ENCODE results near the gene RPL6.
A peak's percentile ranks its signal among the peaks of the same experiment; 100 is the strongest.
"Not testable (repeated sequence)": the region's sequence is repeated elsewhere in the genome, so short reads cannot be mapped to it uniquely, and the experiment has no call there.

RPL6 gene

DNA sequence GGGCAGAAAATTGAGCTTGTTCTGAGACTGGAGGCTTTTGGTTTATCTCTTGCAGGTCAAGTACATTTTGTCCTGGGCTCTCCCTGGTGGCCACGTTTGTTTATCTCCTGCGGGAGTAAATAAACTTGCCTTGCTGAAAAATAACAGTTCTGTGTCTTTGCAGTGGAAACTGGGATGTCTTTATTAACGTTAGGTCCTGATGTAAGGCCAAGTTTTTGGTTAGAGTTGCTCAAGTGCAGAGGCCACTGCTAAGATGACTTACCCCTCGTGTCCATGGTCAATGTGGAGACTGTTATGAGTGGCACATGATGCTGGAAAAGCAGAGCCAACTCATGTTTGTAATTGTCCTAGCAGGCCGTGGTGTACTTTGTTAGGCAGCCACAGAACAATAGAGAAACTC is 13.1 kb upstream of the RPL6 start:
- DNase-seq, result no peak
- in situ Hi-C loops (cut with HindIII; ENCODE audit: low pct_ligation_motif_present, low pct_unique_long_range_greater_than_20kb, low sequenced_read_pairs), result no loop called here

DNA sequence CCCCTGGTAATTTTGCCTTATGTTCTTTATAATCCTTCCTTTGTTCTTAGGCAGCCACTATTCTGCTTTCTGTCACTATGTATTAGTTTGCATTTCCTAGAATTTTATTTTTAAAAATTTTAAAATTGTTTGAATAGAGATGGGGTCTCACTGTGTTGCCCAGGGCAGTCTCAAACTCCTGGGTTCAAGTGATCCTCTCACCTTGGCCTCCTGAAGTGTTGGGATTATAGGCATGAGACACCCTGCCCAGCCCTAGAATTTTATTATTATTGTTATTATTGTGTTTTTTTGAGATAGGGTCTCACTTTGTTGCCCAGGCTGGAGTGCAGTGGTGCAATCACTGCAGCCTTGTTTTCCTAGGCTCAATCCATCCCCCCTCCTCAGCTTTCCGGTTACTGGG is 12.0 kb upstream of the RPL6 start:
- in situ Hi-C loops (cut with HindIII; ENCODE audit: low pct_ligation_motif_present, low pct_unique_long_range_greater_than_20kb, low sequenced_read_pairs), result no loop called here
- DNase-seq, result no peak

DNA sequence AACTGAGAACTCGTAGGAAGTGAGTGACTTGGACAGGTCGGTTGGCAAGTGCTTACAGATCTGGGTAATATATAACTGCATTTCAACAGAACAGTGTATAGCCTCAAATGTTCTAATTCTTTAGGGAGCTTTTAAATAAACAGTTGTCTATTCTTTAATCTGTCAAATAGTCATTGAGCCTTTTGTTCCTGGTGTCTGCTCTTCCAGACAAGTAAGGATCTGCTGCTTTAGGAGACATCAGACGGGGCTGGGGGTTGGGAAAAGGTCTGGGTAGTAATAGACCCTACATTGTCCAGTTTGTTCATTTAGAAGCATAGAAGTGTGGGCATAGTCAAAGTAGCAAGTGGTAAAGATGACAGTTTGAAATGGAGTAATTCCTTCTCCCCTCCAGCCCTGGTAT is 11.3 kb upstream of the RPL6 start:
- no peak for DNase-seq
- in situ Hi-C loops (cut with HindIII; ENCODE audit: low pct_ligation_motif_present, low pct_unique_long_range_greater_than_20kb, low sequenced_read_pairs), result no loop called here

DNA sequence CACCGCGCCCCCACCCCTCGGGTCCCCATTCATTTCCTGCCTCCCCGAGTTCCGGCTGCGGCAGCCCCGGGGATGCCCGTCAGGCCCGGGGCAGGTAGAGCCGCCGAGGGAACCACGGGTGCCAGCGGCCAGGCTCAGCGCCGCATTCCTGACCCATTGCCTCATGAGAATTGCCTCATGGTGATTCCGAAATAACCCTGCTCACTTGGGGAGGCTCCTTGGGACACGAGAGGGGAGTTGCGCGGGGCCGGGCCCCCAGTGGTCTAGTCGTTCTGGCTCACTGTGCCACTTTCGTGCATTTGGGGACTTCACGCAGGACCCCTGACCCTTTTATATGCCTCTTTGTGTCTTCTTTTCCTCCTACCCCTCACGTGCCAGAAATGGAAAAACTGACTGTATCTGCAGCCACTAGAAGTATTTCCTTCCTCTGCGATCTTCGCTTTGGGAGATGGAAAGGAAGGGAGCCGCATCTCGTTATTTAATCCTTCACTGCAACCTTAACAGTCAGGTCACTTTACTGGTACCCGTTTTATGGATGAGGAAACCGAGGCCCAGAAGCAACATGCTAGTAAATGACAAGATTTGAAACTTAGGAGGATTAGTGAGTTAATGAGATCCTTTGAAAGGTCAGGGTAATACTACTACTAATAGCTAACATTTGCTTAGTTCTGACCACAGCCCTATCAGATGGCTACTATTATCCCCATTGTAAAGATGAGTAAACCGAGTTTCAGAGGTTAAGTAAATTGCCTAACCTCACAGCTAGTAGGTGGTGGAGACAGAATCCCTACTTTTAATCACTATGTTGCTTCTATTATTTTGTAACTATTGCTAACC is 10.1 kb upstream of the RPL6 start:
- peak; percentile 93 for DNase-seq
- in situ Hi-C loops (cut with HindIII; ENCODE audit: low pct_ligation_motif_present, low pct_unique_long_range_greater_than_20kb, low sequenced_read_pairs), result no loop called here

DNA sequence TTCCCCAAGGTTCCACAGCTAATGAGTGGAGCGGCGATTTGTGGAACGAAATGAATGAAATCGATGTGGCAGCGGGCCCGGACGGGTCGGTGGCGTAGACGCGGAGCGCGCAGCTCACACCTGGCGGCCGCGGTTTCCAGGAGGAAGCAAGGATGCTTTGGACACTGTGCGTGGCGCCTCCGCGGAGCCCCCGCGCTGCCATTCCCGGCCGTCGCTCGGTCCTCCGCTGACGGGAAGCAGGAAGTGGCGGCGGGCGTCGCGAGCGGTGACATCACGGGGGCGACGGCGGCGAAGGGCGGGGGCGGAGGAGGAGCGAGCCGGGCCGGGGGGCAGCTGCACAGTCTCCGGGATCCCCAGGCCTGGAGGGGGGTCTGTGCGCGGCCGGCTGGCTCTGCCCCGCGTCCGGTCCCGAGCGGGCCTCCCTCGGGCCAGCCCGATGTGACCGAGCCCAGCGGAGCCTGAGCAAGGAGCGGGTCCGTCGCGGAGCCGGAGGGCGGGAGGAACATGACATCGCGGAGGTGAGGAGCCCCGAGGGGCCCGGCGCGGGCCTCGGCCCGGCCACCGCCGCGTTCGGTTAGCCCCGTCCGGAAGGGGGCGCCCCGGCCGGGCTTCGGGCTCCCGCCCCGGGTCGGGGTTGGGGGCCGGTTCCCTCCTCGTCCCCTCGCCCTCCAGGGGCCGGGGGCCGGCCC is 9.3 kb upstream of the RPL6 start, which contains the start of gene PTPN11:
TSS of gene PTPN11 (plus strand) at position 340 of the 689 bp plus-strand sequence. CDS start at position 505, 165 bp downstream.
- DNase-seq, result peak; percentile 92
- in situ Hi-C loops (cut with HindIII; ENCODE audit: low pct_ligation_motif_present, low pct_unique_long_range_greater_than_20kb, low sequenced_read_pairs), result no loop called here

DNA sequence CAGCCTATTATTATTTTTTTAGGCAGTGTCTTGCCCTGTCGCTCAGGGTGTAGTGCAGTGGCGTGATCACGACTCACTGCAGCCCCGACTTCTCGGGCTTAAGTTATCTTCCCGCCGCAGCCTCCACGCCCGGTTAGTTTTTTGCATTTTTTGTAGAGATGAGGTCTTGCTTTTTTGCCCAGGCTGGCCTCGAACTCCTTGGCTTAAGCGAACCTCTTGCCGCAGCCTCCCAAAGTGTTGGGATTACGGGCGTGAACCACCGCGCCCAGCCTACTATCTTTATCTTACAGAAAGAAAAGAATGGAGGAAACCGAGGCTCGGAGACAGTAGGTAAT is 8.8 kb upstream of the RPL6 start:
- peak; percentile 65 for DNase-seq
- in situ Hi-C loops (cut with HindIII; ENCODE audit: low pct_ligation_motif_present, low pct_unique_long_range_greater_than_20kb, low sequenced_read_pairs), result no loop called here

DNA sequence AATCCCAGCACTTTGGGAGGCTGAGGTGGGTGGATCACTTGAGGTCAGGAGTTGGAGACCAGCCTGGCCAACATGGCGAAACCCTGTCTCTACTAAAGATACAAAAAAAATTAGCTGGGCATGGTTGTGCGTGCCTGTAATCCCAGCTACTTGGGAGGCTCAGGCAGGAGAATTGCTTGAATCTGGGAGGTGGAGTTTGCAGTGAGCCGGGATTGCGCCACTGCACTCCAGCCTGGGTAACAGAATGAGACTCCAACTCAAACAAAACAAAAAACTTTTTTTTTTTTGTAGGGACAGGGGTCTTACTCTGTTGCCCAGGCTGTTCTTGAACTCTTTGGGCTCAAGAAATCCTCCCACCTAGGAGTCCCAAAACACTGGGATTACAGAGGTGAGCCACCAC is 6.1 kb upstream of the RPL6 start:
- DNase-seq; in situ Hi-C loops (cut with HindIII; ENCODE audit: low pct_ligation_motif_present, low pct_unique_long_range_greater_than_20kb, low sequenced_read_pairs): not testable (repeated sequence)

DNA sequence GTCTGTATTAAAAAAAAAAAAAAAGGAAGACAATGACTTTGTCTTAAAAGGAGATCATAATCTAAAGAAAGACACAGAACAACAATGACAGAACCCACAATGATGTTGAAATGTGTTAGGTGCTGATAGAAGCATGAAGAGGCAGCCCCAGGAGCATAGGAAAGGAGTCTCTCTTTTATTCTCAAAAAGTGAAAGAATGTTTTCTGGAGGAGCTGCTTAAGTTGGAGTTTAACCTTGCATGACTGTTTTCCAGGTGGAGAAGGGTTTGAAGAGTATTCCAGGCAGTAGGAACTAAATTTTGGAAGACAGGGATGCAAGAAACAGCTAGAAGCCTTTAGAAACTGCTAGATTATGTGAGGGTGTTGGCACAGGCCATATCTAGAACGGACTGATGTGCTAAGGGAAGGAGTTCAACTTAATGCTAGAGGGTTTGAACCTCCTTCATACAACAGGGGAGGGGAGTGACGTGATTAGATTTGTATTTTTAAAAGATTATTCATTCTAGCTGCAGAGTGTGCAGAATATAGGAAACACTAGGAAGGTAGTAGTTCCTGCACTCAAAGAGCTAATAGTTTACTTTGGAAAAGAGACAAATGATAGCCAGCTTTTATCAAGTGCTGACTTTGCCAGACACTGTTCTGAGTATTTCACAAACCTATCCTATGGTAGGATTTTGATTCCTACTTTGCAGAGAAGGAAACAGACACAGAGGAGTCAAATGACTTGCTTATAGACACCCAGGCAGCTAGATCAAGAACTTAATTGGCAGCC is 4.6 kb upstream of the RPL6 start:
- in situ Hi-C loops (cut with HindIII; ENCODE audit: low pct_ligation_motif_present, low pct_unique_long_range_greater_than_20kb, low sequenced_read_pairs), result no loop called here
- DNase-seq, result no peak

DNA sequence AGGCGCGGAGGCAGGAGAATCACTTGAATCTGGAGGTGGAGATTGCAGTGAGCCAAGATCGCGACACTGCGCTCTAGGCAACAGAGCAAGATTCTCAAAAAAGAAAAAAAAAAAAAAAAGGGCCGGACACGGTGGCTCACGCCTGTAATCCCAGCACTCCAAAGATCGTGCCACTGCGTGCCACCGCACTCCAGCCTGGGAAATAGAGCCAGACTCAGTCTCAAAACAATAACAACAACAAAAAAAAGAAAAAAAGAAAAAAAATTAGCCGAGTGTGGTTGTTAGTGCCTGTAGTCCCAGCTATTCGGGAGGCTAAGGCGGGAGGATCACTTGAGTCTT is 470 bp upstream of the RPL6 start:
- in situ Hi-C loops (cut with HindIII; ENCODE audit: low pct_ligation_motif_present, low pct_unique_long_range_greater_than_20kb, low sequenced_read_pairs), result no loop called here
- DNase-seq, result no peak

DNA sequence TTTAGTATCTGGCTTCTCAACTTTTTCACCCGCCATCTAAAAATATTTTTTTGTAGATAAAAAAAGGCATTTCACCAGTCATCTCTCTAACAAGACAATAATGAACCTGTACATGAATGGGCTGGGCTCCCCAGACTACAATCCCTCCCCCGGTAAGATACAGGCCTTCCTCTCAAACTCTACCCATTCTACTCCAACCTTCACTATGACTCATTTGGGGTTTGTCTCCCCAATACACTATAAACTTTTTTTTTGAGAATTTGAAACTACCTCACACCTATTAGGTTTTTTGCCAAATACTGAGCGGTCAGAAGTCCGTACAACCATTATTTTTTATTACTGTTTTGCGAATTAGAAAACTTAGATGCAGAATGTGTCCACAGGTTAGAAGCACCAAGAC is 784 bp downstream of the RPL6 start:
- DNase-seq, result peak; percentile 9
- in situ Hi-C loops (cut with HindIII; ENCODE audit: low pct_ligation_motif_present, low pct_unique_long_range_greater_than_20kb, low sequenced_read_pairs), result no loop called here

DNA sequence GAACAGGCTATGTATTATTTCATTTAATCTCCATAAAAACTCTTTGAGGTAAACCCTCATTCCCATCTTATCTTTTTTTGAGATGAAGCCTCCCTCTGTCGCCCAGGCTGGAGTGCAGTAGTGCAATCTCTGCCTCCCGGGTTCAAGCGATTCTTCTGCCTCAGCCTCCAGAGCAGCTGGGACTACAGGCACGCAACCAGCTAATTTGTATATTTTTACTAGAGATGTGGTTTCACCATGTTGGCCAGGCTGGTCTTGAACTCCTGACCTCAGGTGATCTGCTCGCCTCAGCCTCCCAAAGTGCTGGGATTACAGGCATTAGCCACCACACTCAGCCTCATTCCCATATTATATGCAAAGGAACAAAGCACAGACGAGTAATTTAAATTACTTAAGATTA is 1.7 kb downstream of the RPL6 start:
- in situ Hi-C loops (cut with HindIII; ENCODE audit: low pct_ligation_motif_present, low pct_unique_long_range_greater_than_20kb, low sequenced_read_pairs); DNase-seq: not testable (repeated sequence)

DNA sequence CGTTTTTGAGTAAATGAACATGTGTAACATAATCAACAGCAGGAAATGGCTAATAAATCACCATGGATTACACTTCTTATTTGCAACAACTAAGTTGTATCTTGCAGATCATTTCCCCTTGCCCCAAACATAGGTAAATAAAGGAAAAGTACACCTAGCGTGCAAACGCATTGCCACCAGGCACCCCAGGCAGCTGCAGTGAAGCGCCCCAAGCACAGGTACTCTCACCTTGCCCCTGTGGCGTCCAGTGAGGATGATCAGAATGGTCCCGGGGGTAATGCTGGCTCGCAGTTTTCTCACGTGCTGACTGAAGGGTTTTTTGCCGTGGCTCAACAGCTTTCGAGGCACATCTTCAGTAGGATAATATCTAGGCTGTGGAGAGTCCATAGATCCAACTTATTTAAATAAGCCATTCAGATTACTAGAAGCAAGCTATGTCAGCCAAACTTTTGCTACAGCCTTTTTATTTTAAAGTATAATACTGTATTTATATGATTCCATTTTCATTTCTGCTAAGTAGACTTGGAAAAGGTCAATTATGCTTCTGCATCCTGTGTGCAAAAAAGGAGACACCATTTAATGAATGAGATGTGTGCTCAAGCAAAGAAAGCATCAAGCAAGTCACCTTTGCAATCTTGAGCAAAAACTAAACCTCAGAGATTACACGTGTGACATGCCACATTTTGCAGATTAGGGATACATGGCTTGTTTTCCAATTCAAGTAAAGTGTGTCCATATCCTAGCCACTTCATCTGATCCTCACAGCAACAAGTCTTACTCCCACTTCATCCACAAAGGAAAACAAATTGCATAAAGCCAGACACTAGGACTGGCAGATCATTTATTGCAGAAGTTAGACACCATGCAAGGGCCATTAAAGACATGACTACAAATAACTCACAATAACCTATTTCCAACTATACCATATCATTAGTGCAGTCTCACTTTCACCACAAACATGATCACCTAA is 2.6 kb downstream of the RPL6 start:
- in situ Hi-C loops (cut with HindIII; ENCODE audit: low pct_ligation_motif_present, low pct_unique_long_range_greater_than_20kb, low sequenced_read_pairs), result no loop called here
- DNase-seq, result no peak

DNA sequence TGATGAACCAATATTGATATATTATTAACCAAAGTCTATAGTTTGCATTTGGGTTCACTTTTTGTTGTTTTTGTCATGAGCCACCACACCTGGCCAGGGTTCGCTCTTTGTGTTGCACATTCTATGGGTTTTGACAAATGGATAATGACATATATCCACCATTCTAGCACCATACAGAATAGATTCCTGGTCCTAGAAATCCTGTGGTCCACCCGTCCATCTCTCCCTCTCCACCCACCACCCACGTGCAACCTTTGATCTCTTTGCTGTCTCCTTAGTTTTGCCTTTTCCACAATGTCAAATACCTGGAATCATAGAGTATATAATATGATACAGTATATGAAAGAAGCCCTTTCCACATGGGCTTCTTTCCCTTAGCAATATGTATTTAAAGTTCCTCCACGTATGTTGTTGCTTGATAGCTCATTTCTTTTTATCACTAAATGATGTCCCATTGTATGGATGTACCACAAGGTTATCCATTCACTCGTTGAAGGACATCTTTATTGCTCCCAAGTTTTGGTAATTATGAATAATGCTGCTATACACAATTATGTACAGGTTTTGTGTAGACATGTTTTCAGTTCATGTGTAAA is 7.4 kb downstream of the RPL6 start:
- in situ Hi-C loops (cut with HindIII; ENCODE audit: low pct_ligation_motif_present, low pct_unique_long_range_greater_than_20kb, low sequenced_read_pairs), result no loop called here
- no peak for DNase-seq

DNA sequence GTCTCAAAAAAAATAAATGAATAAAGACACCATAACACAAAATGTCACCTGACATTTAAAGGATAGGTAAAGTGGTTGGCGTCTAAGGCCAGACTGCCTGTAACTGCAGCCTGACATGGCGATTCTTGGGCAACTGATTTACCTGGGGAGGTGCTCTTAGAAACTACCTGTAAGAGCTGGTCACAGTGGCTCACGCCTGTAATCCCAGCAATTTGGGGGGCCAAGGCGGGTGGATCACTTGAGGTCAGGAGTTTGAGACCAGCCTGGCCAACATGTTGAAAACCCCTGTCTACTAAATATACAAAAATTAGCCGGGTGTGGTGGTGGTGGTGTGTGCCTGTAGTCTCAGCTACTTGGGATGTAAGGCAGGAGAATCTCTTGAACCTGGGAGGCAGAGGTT is 8.4 kb downstream of the RPL6 start:
- no peak for DNase-seq
- in situ Hi-C loops (cut with HindIII; ENCODE audit: low pct_ligation_motif_present, low pct_unique_long_range_greater_than_20kb, low sequenced_read_pairs), result no loop called here

DNA sequence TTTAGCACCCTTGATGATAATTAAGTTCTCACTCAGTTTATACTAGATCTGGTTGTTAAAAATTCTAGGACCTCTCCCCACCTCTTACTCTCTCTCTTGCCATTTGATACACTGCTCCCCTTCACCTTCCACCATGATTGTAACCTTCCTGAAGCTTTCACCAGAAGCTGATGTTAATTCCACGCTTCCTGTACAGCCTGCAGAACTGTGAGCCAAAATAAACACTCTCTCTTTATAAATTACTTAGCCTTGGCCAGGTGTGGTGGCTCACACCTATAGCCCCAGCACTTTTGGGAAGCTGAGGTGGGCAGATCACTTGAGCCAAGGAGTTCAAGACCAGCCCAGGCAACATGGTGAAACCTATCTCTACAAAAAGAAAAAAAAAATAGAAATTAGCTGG is 16.1 kb downstream of the RPL6 start:
- in situ Hi-C loops (cut with HindIII; ENCODE audit: low pct_ligation_motif_present, low pct_unique_long_range_greater_than_20kb, low sequenced_read_pairs), result loop anchor here (25.0 kb wide), 1 partner anchor 181 kb away; no protein-coding TSS in a partner anchor
- DNase-seq, result no peak

DNA sequence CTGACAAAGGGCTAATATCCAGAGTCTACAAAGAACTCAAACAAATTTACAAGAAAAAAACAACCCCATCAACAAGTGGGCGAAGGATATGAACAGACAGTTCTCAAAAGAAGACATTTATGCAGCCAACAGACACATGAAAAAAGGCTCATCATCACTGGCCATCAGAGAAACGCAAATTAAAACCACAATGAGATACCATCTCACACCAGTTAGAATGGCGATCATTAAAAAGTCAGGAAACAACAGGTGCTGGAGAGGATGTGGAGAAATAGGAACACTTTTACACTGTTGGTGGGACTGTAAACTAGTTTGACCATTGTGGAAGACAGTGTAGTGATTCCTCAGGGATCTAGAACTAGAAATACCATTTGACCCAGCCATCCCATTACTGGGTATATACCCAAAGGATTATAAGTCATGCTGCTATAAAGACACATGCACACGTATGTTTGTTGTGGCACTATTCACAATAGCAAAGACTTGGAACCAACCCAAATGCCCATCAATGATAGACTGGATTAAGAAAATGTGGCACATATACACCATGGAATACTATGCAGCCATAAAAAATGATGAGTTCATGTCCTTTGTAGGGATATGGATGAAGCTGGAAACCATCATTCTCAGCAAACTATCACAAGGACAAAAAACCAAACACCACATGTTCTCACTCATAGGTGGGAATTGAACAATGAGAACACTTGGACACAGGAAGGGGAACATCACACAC is 19.3 kb downstream of the RPL6 start:
- in situ Hi-C loops (cut with HindIII; ENCODE audit: low pct_ligation_motif_present, low pct_unique_long_range_greater_than_20kb, low sequenced_read_pairs), result loop anchor here (25.0 kb wide), 1 partner anchor 178 kb away; no protein-coding TSS in a partner anchor
- DNase-seq, result not testable (repeated sequence)

DNA sequence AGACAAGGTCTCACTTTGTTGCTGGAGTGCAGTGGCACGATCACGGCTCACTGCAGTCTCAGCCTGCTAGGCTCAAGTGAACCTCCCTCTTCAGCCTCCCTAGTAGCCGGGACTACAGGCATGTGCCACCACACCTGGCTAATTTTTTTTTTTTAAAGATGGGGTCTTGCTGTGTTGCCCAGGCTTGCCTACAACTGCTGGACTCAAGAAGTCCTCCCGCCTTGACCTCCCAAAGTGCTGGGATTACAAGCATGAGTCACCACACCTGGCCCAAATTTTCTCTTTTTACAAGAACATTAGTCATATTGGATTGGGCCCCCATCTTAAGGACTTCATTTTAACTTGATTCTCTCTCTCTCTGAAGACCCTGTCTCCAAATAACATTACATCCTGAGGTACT is 20.2 kb downstream of the RPL6 start:
- no peak for DNase-seq
- in situ Hi-C loops (cut with HindIII; ENCODE audit: low pct_ligation_motif_present, low pct_unique_long_range_greater_than_20kb, low sequenced_read_pairs), result loop anchor here (25.0 kb wide), 1 partner anchor 177 kb away; no protein-coding TSS in a partner anchor

All from ACHN (cell line).